ENCODE measurements around the gene LYRM2. TPM values are rescaled to one million over a fixed set of nuclear protein-coding genes. Genes with fewer than 3 reads are reported as not detected.
"Not testable (repeated sequence)": the region's sequence is repeated elsewhere in the genome, so short reads cannot be mapped to it uniquely, and the experiment has no call there.

LYRM2 gene
- total RNA-seq, 6 experiments from 2014 or later = 10.8 to 16.3 (median 12.8) TPM

DNA sequence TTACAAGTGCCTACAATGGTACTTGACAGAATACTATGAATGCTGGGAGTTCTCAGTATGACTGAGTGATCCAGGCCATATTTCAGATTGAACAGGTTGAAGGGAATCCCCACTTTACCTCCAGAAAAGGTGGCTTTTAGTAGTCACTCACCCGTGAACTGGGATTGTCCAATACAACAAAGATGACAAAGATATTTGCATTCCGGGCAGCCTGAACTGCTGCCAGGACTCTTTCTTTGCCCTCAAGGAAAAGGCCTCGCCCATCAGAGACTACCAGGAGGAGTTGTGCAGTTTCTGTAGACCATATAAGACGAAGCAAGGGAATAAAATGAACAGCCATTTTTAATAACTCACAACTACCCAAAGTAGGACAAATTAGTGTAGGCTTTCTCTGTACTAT, 6.3 kb upstream of the LYRM2 start:
- no peak for ATAC-seq
- Histone ChIP-seq H3K36me3 (peaks cover 0 to 73% (median 27%) of the 10 kb centered on the region in 4 donors), H3K9me3 (no peaks in the 10 kb centered on the region), H3K27ac (no peak overlapping the region), H3K4me3 (no peak overlapping the region), H3K4me1 (peaks cover 0 to 8% (median 0%) of the 10 kb centered on the region in 4 donors), H3K27me3 (no peaks in the 10 kb centered on the region)
- intact Hi-C loops (cut with DNase I) = no loop called here
- DNase-seq = no peak
- TF ChIP-seq, protein P1, sequence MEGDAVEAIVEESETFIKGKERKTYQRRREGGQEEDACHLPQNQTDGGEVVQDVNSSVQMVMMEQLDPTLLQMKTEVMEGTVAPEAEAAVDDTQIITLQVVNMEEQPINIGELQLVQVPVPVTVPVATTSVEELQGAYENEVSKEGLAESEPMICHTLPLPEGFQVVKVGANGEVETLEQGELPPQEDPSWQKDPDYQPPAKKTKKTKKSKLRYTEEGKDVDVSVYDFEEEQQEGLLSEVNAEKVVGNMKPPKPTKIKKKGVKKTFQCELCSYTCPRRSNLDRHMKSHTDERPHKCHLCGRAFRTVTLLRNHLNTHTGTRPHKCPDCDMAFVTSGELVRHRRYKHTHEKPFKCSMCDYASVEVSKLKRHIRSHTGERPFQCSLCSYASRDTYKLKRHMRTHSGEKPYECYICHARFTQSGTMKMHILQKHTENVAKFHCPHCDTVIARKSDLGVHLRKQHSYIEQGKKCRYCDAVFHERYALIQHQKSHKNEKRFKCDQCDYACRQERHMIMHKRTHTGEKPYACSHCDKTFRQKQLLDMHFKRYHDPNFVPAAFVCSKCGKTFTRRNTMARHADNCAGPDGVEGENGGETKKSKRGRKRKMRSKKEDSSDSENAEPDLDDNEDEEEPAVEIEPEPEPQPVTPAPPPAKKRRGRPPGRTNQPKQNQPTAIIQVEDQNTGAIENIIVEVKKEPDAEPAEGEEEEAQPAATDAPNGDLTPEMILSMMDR (IDR thresholded peaks at IDR 0.05) = no peak
- no peak for TF ChIP-seq POLR2A (IDR thresholded peaks at IDR 0.05)
- 85% methylated on average over 4 of the region's 4 CpGs for WGBS (ENCODE audit: insufficient coverage, low coverage, low lambda C conversion rate, missing lambda C conversion rate)

DNA sequence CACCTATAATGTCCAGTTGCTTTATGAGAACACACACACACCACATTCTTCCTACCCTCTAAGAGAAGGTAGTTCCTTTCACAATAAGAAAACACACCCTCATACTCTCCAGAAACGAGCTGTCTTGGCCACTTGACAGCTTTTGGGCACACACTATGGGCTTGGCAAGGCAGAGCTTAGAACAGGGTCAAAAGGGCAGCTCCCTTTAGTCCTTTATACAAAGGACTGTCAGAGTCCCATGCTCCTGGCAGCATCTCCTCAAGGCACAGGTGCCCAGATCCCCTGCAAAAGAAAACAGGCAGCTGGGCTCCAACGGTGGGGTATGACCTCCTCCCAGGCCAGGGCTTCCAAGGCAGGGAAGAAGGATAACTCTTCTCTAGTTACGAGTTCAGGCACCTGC, 4.9 kb upstream of the LYRM2 start:
- Histone ChIP-seq H3K27ac (no peak overlapping the region), H3K4me3 (no peak overlapping the region), H3K27me3 (no peaks in the 10 kb centered on the region), H3K36me3 (peaks cover 0 to 60% (median 25%) of the 10 kb centered on the region in 4 donors), H3K9me3 (no peaks in the 10 kb centered on the region), H3K4me1 (peaks cover 0 to 15% (median 0%) of the 10 kb centered on the region in 4 donors)
- peak in 1 of 3 donors; percentile 63 for DNase-seq
- intact Hi-C loops (cut with DNase I) = no loop called here
- TF ChIP-seq, protein P1 (IDR thresholded peaks at IDR 0.05) = no peak
- no peak for TF ChIP-seq POLR2A (IDR thresholded peaks at IDR 0.05)
- WGBS (ENCODE audit: insufficient coverage, low coverage, low lambda C conversion rate, missing lambda C conversion rate) = 49% methylated on average over 3 of the region's 3 CpGs
- peak; percentile 42 to 68 (median 63) for ATAC-seq

DNA sequence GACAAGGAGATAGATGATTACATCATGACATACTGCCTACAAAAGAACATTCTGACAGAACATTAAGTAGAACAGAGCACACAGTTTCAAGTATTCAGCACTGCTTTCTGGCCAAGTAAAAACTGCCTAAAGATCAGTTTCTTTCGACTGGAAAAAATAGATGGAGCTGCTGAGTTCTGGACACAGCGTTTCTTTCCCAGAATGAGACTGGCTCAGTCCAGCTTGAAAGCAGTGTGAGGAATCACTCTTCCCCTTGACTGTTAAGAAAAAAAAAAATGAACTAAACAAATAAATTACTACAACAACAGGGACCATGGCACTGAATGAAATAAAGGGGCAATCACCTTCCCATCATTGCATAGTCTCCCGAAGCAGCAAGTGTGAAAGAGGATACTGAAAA, 4.4 kb upstream of the LYRM2 start:
- no peak for DNase-seq
- no peaks in the 10 kb centered on the region for H3K9me3 ChIP-seq
- no peak for TF ChIP-seq POLR2A (IDR thresholded peaks at IDR 0.05)
- TF ChIP-seq, protein P1 (IDR thresholded peaks at IDR 0.05) = no peak
- ATAC-seq = no peak
- H3K27ac ChIP-seq = no peak overlapping the region
- intact Hi-C loops (cut with DNase I) = no loop called here
- H3K4me3 ChIP-seq = no peak overlapping the region
- H3K27me3 ChIP-seq = no peaks in the 10 kb centered on the region
- peaks cover 0 to 55% (median 23%) of the 10 kb centered on the region in 4 donors for H3K36me3 ChIP-seq
- 78% methylated on average over 3 of the region's 3 CpGs for WGBS (ENCODE audit: insufficient coverage, low coverage, low lambda C conversion rate, missing lambda C conversion rate)
- peaks cover 0 to 15% (median 1%) of the 10 kb centered on the region in 4 donors for H3K4me1 ChIP-seq

DNA sequence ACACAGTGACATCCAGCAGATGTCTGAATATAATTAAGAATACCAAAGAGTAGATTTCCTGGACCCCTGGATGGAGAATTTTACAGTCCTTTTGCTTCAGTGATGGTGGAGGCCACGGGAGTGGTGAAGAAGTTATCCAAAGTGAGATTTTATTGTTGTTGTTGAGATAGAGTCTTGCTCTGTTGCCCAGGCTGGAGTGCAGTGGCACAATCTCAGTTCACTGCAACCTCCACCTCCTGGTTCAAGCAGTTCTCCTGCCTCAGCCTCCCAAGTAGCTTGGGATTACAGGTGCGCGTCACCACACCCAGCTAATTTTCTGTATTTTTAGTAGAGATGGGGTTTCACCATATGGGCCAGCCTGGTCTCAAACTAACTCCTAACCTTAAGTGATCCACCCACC, 3.0 kb upstream of the LYRM2 start:
- H3K9me3 ChIP-seq; intact Hi-C loops (cut with DNase I); H3K4me3 ChIP-seq; DNase-seq; ATAC-seq; H3K27ac ChIP-seq; H3K27me3 ChIP-seq: not testable (repeated sequence)
- WGBS (ENCODE audit: insufficient coverage, low coverage, low lambda C conversion rate, missing lambda C conversion rate) = 89% methylated on average over 1 of the region's 3 CpGs
- H3K36me3 ChIP-seq = peaks cover 0 to 41% (median 16%) of the 10 kb centered on the region in 4 donors
- H3K4me1 ChIP-seq = peaks cover 0 to 23% (median 5%) of the 10 kb centered on the region in 4 donors

DNA sequence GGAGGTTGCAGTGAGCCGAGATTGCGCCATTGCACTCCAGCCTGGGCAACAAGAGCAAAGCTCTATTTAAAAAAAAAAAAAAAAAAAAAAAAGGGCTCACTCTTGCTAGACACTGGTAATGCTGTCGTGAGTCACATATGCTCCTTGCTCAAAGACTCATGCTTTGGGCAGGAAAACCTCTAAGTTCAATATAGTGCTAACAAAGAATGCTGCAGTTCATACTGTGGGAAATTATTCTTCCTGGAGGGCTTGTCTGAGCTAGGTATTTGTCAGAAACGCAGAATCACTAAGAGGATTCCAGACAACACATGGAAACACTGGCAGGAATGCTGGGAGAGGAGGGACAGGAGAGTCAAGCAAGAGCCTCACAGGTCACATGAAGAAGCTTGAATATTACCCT, 2.3 kb upstream of the LYRM2 start:
- intact Hi-C loops (cut with DNase I) = no loop called here
- peaks cover 0 to 34% (median 15%) of the 10 kb centered on the region in 4 donors for H3K36me3 ChIP-seq
- no peaks in the 10 kb centered on the region for H3K27me3 ChIP-seq
- WGBS (ENCODE audit: insufficient coverage, low coverage, low lambda C conversion rate, missing lambda C conversion rate) = 93% methylated on average over 4 of the region's 4 CpGs
- ATAC-seq (no peak), DNase-seq (no peak)
- H3K27ac ChIP-seq = no peak overlapping the region
- peaks cover 0 to 23% (median 5%) of the 10 kb centered on the region in 4 donors for H3K4me1 ChIP-seq
- H3K4me3 ChIP-seq = no peak overlapping the region
- TF ChIP-seq POLR2A (IDR thresholded peaks at IDR 0.05) = no peak
- TF ChIP-seq, protein P1 (IDR thresholded peaks at IDR 0.05) = no peak
- H3K9me3 ChIP-seq = no peaks in the 10 kb centered on the region

Data from right lobe of liver (tissue), 6 donors.